GM18526 (cell line): ENCODE data around the gene ARHGAP4.

ENCODE experiments used
- POLR2A ChIP-seq: IDR thresholded peaks from 3 replicates; pipeline ENCODE4 v1.6.1; 2011; ENCODE audit not compliant: insufficient read length; ENCODE audit errors: extremely low read depth

Gene ARHGAP4

DNA sequence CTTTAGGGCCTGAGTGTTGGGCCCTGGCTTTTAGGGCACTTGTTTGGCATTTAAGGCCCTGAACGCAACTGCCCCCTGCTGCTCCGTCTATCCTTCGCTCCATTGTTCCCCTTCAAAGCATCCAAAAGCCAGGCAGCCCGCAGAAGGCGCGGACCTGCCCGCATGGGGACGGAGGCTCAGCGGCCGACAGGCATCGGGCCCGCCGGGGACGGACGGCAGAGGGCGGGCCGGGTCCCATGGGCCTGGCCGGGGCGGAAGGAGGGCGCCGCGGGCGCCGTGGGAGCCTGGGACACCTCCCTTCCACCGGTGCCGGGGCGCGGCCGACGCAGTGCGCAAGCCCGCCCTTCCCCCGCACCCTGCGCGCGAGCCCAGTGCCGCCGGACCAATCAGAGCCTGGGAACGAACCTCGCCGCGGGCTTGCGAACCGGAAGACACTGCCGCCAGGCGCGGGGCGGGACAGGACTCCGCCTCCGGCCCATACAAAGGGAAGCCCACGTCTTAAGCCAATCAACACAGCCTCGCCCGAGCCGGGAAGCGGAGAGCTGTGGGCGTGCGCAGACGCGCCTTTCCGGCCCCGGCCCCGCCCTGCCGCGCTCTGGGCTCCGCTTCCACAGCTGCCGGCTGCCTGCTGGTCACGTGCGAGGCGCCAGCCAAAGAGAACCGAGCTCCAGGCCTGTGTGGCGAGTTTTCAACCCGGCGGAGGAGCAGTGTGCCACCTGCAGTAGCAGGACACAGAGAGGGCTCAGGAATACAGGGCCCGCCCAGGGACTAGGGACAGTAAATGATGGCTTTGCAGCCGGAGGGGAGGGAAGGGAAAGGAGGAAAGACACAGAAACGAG lies 2.1 kb upstream of the ARHGAP4 start:
- peak; percentile 76 for TF ChIP-seq POLR2A

DNA sequence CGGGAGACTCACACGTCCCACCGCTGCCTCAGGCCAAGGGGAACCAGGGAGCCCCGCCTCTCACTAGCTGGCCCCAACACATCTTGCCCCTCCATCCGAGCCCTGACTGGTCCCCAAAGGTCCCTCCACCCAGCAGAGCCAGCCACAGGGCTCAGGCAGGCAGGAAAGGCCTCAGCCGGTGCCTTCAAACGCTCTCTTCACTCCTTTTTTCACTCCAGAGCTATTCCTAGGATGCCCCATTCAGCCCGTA lies 1.5 kb upstream of the ARHGAP4 start:
- no peak for TF ChIP-seq POLR2A

DNA sequence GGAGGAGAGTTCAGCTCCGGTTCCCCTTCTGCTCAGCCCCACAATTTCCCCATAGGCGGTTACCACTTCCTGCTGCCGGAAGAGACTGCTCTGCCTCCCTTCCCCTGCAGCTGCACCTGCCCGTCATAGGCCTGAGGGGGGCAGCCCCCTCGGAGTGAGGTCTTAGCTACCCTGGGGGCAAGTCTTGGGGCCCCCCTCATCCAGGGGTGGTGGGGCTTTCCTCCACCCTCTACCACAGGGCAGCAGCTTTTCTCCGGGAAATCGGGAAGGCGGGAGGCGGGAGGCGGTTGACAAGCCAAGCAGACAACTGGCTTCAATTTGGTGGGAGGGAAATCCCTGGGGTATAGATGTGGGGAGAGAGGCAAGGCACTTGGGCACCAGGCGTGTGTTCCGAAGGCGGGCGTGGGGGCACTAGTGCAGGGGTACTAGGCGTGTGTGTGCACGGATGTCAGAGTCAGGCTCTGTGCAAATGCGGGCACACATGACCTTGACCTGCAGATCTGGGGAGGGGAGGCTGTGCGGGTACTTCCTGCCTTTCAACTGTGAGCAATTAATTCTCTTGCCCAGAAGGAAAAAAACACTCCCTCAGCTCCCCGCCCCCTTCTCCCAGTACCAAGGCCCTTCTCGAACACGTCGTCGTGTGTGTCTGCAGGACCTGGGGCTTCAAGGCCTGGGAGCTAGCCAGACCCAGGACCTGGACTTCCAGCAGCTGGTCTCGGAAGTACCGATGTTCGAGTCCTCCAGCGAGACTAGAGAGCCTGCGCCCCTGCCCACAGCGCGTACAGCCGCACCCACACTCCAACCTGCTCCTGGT lies 1.0 kb upstream of the ARHGAP4 start:
- TF ChIP-seq POLR2A: peak; percentile 43

- peak; percentile 43 for TF ChIP-seq POLR2A
These were observed 441 bp upstream of the ARHGAP4 start for GRCh38 chrX:153926552-153926857.

- peak; percentile 95 for TF ChIP-seq POLR2A
These were observed 701 bp downstream of the ARHGAP4 start for GRCh38 chrX:153925387-153925738.

GRCh38 chrX:153924149-153924861 lies 1.8 kb downstream of the ARHGAP4 start:
- no peak for TF ChIP-seq POLR2A

- TF ChIP-seq POLR2A: no peak
These were observed 2.9 kb downstream of the ARHGAP4 start for GRCh38 chrX:153922932-153923857.

DNA sequence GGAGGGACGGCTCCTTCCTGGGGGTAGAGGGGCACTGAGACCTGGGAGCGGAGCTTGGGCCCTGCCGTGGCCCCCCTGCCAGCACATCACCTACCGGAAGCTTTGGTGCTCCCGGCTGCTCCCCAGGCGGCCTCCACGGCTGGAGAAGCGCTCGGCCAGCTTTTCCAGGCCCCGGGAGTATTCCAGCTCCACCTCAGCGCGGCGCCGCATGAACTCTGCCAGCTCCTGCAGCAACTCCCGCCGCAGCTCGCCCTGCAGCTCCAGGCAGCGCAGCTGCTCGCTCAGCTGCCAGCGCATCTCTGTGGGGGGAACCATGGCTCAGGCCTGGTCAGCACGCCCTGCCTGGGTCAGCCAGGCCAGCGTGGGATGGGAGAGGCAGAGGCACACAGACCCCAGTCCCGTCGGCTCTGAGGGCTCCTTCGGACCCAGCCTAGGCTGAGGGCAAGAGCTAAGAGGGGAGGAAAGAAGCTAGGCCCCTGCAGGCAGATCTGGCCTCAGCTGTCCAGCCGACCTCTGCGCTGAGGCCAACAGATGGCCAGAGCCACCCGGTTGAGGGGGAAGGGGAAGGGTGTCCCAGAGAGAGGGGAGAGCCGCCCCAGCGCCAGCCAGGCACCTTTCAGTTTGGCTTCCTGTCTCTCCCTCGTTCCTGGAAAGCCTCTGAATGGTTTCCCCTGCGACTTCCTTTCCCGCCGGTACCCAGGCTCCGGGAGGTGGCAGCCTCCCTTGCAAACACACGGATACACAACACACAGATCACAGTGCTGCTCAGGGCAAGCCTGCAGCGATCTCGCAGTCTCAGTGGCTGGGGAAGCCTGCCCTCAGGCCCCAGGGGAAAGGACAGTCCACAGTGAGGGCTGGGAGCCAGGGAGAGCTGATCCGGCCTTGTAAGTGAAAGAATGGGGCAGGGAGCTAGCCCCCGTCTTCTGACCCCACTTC lies 4.3 kb downstream of the ARHGAP4 start:
- no peak for TF ChIP-seq POLR2A

- no peak for TF ChIP-seq POLR2A
These were observed 5.0 kb downstream of the ARHGAP4 start for GRCh38 chrX:153921070-153921469.

- TF ChIP-seq POLR2A: no peak
These were observed 5.5 kb downstream of the ARHGAP4 start for GRCh38 chrX:153920546-153920945.

GRCh38 chrX:153919281-153919680 lies 6.8 kb downstream of the ARHGAP4 start:
- TF ChIP-seq POLR2A: no peak

DNA sequence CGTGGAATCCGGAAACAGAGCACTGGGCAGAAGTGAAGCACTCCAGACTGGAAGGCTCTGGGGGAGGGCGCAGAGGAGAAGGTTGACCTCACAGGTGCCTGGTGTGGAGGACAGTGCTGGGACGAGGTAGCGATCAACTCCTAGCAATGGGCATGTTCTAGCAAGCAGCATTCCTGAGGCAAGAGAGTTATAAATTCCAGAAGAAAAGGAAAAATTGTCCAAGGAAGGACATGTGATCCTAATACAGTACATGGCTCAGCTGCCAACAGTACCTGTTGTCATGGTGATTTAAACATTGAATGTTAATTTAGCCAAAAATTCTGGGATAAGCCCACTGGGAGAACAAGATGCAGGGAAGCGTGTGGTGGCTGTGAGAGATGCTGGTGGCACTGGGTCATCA lies 8.2 kb downstream of the ARHGAP4 start:
- TF ChIP-seq POLR2A: no peak

- TF ChIP-seq POLR2A: no peak
These were observed 12.4 kb downstream of the ARHGAP4 start for GRCh38 chrX:153913701-153914100.

GRCh38 chrX:153913211-153913610 lies 12.9 kb downstream of the ARHGAP4 start:
- no peak for TF ChIP-seq POLR2A
